ENCODE data around the gene C12orf42.

DNA sequence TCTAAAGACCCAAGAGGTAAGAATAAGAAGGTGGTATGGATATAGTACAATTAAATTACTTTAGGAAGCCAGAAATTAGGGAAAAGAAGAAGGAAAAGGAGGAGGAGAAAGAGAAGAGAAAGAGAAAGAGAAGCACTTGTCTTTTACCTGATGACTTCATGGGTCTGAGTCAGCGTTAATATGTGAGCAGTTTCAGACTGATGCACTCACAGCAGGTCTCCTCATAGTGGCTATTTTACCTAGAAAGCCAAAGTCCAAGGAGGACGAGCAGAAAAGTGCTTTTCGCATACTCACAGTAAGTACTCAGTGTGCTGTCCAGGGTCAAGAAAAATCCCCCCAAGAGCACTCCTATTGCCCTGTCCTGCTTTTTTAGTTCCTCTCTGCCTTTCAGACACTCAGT, 222.1 kb downstream of the C12orf42 start:
- TF ChIP-seq, protein P1, sequence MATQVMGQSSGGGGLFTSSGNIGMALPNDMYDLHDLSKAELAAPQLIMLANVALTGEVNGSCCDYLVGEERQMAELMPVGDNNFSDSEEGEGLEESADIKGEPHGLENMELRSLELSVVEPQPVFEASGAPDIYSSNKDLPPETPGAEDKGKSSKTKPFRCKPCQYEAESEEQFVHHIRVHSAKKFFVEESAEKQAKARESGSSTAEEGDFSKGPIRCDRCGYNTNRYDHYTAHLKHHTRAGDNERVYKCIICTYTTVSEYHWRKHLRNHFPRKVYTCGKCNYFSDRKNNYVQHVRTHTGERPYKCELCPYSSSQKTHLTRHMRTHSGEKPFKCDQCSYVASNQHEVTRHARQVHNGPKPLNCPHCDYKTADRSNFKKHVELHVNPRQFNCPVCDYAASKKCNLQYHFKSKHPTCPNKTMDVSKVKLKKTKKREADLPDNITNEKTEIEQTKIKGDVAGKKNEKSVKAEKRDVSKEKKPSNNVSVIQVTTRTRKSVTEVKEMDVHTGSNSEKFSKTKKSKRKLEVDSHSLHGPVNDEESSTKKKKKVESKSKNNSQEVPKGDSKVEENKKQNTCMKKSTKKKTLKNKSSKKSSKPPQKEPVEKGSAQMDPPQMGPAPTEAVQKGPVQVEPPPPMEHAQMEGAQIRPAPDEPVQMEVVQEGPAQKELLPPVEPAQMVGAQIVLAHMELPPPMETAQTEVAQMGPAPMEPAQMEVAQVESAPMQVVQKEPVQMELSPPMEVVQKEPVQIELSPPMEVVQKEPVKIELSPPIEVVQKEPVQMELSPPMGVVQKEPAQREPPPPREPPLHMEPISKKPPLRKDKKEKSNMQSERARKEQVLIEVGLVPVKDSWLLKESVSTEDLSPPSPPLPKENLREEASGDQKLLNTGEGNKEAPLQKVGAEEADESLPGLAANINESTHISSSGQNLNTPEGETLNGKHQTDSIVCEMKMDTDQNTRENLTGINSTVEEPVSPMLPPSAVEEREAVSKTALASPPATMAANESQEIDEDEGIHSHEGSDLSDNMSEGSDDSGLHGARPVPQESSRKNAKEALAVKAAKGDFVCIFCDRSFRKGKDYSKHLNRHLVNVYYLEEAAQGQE (IDR thresholded peaks at IDR 0.05; ENCODE audit: insufficient replicate concordance, low read depth): no peak
- TF ChIP-seq POLR2AphosphoS5 (IDR thresholded peaks at IDR 0.05; ENCODE audit: low read depth): no peak
